GM12891 (cell line): Measurements from ENCODE around the gene SMAD6.

ENCODE experiments used
- POLR2A ChIP-seq: IDR thresholded peaks from 2 replicates; pipeline ENCODE4 v1.6.1; 2011; ENCODE audit warnings: low read depth, low read length, control low read depth
- POLR2AphosphoS5 ChIP-seq: IDR thresholded peaks from 2 replicates; pipeline ENCODE4 v1.6.1; 2011; ENCODE audit warnings: low read depth, low read length, control low read depth
- TAF1 ChIP-seq: IDR thresholded peaks from 2 replicates; pipeline ENCODE4 v1.6.1; 2011; ENCODE audit warnings: low read depth, low read length, control low read depth

- TF ChIP-seq POLR2A (no peak), POLR2AphosphoS5 (no peak), TAF1 (no peak)
Measured at GRCh38 chr15:66719471-66719870, 17.4 kb downstream of the SMAD6 start.
